HUDEP-2 (cell line): ENCODE measurements around the gene GPR107.
A peak's percentile ranks its signal among the peaks of the same experiment; 100 is the strongest.

Experiments
- DNase-seq, 76 experiments: peaks; one replicate each; lab custom pipeline; 2025; ENCODE audit not compliant: unreplicated experiment in 76 of 76; lab: John Stamatoyannopoulos, UW

Gene GPR107

DNA sequence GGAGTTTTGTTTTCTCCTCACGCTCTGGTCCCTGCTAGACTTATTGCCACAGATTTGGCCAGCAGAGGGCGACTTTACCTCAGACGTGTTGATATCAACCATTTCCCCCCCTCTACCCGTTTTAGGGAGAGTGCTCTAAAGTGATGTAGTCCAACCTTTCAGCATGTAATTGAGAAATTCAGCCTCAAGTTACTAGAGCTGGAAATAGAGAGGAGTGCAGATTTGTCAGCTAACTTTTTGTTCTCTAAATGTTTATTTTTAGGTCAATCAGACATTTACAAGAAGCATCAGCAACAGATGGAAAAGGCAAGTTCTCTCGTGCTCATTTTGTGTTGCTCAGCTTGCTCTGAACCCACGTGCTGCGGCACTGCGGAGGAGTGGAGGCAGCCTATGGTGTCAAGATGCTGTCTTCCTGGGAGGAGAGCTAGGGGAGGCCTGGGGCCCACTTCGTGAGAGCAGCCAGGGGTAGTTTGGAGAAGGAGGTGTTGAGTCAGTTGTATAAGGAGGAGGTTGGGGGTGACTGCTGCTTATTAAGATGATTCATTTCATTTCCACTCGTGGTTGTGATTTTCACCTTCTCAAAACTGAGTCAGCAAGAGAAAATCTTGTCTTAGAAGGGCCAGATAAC is 53.6 kb downstream of the GPR107 start:
- DNase-seq: peak in 65 of 76 experiments; percentile 6 to 76 (median 49)

DNA sequence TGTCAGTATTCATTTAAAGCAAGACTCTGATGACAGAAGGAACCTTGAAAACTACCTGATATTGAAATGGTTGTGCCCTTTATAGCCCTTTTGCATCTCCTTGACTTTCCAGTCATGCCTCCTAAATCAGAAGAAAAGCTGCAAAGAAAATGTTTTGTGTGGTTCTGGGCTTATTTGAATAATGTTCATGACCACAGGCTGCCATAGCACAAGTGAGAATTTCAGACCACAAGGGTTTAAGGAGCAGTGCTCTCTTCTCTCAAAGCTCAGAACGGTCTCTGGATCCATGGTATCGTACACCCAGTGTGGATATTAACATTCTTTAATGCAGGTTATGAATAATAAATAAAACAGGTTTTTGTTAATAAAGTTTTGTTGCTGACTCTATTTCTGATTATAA is 54.2 kb downstream of the GPR107 start:
- no peak for DNase-seq

DNA sequence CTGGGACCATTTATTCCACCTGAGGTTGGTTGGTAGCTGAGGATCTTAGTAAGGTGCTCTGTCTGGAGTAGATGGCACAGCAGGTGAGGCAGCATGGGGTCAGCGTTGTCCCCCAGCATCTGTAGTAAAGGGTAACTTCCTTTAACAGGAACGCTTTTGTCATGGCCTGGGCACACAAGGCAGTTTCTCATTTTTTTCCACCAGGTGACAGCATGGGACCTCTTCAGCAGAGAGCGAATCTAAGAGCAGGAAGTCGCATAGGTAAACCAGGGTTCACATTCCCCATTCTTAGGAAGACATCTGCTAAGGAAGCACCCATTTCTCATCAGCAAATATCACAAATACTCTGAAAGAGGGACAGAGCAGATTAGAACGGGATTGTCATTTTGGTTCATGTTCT is 56.5 kb downstream of the GPR107 start:
- no peak for DNase-seq

DNA sequence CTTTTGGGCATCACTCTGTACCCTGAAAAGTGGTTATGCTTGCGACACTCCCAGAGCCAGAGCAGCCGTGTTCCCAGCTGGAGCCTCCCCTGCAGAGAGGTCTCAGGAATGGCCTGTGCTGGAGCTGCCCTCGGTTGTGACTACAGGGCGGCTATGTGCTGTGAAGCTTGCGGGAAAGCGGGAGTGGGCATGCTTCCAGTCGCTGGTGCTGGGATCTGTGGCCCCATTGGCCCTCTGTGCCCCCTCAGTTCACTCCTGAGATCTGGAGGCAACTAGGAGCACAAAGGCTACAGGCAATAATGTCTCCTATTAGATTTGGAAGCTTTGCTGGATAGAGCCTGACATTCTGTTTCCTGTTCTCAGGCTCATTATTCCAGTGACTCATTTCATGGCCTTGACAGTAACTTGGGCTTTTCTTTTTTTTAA is 56.9 kb downstream of the GPR107 start:
- no peak for DNase-seq

DNA sequence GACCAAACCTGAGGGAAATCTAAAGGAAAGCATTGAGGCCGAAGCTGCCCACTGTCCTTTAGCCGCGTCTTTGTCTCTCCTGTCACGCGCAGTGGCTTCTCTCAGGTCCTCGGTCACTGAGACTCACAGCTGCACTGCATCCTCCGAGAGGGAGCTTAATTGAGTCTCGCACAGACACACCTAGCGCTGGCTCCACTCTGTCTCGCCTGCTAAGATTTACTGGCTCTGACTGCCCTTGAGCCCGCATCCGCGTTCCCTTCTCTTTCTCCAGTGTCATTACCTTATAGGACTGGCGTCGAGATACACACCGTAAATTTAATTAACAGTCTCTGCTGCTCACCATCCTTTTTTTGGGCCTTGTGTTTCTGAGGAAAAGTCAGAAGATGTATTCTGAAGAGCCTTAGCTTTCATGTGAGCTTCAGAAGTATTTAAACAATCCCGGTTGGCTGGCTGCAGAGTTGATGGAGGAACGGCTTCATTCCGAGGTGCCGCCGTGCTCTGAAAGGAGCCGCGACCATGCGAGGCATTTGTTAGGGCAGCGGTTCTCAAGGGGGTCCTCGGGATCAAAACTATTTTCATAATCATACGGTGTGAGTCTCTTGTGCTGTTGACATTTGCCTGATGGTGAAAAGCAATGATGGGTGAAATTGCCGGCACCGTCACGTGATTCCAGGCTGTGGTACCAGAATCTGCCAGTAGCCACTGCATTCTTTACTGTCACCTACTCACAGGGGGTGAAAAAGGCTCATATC is 58.3 kb downstream of the GPR107 start:
- no peak for DNase-seq

DNA sequence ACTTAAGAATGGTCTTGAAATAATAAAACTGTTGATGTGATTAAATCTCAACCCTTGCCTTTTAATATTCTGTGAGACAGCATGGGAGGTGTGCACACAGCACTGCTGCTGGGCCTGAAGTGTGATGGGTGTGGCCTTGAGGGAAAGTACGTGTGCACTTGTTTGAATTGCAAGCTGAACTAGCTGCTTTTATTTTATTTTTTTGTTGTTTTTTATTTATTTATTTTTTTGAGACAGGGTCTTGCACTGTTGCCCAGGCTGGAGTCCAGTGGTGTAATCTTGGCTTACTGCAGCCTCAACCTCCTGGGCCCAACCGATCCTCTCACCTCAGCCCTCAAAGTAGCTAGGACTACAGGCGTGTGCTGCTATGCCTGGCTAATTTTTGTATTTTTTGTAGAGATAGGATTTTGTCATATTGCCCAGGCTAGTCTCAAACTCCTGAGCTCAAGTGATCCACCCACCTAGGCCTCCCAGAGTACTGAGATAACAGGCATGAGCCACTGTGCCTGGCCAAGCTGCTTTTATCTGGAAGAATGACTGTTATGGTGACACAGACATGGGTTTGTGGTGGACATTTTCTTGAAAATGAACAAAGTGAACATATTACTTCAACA is 58.9 kb downstream of the GPR107 start:
- DNase-seq: peak in 73 of 76 experiments; percentile 27 to 92 (median 75)

DNA sequence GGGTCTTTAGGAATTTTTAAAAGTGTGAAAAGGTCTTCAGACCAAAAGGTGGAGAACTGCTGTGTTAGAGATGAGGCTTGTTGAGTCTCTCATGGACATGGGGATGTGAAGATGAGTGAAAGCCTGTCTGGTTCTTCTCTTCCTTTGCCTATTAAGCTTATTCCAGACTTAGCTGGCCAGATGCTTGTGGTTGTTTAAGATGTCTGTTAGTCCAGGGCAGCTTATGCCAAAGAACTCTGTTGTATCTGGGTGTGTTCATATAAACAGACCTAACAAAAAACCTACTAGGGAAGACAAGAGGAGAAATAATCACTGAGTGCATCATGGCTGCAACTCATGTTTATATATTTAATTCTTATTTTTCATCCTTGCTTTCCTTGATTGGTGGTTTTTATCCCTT is 61.0 kb downstream of the GPR107 start:
- DNase-seq: peak in 1 of 76 experiments; percentile 2

DNA sequence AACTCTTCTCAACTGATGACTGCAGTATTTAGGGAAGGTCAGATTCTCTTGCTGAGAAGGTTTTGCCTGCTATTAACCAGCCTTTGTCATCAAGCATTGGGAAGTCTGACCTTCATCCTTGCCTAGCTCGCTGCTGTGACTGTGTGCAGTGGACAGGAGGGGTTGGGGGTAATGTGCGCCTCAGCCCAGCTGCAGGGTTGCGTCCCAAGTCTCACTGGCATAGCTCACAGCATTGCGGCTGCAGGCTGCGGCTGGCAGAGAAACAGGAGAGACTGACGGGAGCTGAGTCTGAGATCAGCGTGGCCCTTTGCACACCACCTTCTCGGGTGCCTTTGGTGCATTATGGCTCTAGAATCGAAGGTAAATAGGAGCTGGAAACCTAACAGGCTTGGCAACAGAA is 62.6 kb downstream of the GPR107 start:
- DNase-seq: no peak

DNA sequence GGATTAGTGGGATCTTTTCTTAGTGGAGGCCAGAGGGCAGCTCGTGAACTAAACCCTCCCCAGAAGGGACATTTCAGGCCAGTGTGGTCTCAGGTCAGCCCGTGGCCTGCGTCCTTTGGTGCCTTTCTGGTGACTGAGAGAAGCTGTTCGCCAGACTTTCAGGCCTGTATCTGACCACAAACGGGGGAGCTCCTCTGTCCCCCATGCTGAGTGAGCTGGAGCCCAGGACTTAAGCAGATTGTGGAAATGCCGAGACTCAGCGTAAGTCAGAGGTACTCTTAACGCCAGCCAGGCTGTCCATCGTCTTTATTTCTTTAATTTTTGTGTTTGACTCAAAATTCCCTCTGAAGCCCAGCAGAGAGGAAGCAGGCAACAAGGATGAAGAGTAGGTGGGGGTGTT is 63.7 kb downstream of the GPR107 start:
- DNase-seq: no peak

DNA sequence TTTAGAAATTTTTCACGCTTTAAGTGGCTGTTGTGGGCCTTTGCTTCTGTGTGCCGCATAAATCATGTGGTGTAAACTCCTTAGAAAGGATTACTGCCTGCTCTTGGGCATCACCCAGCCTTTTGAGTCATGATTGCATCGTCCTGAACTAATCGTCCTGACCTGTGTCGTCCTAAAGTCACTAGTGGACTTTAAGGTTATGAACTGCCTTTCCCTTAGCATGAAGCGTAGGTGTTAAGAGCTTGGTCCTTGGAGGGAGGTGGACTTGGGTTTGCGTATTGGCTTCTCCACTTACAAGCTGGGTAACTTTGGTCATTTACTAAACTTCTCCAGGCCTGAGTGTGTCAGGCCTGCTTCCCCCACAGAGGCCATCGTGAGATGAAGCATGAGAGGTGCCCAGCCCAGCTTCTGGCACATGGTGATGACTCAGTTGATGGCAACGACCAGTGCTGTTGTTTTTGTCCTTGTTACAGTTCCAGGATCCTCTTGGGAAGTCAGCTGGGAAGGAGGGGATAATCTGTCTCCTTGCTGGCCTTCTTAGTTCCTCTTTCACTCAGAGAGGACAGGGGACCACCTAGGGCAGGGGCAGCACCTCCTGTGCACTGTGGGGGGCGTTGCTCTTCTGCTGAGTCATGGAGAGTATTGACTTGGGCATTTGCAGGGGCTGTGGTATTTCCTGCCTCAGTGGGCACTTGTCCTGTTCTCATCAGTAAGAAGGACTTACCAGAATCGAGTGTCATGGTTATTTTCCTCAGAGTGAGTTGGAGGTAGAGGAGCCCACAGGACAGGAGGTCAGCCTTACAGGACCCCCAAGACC is 64.3 kb downstream of the GPR107 start:
- DNase-seq: peak in 4 of 76 experiments; percentile 9 to 17 (median 14)

DNA sequence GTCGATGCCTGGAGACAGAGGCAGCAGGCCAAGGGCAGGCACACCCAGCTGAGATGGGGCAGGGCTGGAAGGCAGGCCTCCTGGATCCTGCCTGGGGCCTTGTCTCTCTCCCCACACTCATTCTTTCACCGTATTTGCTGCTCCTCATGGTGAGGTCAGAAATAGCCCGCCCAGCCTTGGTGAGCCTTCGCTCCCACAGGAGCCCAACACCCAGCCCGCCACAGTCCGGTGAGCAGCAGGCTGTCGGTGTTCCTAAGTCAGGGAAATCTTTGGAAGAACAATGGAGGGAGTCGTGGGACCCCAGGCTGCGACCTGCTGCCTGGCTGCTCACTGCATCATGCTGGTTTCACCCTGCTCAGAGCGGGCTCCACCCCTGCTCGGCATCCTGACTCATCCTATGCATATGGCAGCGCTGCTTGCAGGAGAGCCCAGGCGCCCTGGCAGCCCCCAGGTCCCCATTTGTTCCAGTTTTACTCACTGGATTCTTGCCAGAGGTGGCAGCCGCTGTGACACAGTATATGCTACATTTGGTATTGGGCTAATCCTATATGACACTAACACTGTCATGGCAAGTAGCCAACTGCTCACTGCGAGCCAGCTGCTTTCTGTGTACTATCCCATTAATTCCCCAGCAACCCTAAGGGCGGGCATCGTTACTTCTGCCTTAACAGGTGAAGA is 65.3 kb downstream of the GPR107 start:
- peak in 15 of 76 experiments; percentile 13 to 45 (median 24) for DNase-seq

DNA sequence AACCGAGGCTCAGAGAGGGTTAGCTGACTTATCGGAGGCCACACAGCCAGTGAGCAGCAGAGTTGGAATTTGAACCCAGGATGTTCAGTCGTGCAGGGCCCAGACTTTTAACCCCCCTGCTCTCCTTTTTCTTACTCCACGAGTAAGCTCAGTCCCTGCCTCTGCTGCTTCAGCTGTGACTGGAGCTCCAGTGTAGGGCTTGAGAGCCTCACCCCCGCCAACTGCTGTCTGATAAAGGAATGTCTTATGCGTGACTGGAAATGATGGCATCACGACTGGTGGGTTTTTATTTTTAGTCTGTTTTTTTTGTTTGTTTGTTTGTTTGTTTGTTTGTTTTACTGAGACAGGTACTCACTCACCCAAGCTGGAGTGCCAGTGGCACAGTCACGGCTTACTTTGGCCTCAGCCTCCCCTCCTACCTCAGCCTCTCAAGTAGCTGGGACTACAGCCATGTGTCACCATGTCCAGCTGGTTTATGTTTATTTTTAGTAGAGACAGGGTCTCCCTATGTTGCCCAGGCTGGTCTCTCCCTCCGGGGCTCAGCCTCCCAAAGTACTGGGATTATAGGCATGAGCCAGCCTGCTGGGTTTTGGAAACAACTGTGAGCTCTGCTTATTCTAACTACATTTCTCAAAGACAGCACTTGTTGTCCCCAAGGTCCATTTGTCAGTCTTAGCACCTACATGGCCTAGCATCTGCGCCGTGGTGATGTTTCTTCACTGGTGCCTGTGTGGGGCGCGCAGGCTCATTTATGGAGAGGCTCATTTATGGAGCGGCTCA is 66.0 kb downstream of the GPR107 start:
- DNase-seq: no peak

DNA sequence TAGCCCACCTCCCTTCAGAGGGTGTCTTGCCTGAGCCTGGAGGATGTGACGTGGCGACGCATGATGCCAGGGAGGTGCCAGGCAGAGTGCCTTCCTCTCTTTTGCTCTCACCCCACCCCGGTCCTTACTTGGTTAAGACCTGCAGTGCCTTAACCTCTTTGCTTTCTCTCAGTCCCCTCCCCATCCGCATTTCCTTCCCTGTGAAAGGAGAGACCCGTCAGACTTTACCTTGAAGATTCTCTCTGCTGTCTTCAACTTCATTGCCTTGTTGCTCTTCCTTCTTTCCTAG is 66.5 kb downstream of the GPR107 start:
- DNase-seq: no peak

DNA sequence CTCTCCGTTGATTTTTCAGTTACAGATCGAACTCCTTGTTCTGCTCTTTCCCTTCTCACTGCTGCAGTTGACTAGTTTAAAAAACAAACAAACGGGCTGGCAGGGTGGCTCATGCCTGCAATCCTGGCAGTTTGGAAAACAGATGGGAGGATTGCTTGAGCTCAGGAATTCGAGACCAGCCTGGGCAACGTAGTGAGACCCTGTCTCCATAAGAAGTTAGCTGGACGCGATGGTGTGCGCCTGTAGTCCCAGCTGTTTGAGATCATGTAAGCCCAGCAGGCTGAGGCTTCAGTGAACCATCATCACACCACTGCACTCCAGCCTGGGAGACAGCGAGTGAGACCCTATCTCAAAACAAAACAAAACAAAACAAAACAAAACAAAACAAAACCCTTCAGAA is 67.1 kb downstream of the GPR107 start:
- DNase-seq: no peak

DNA sequence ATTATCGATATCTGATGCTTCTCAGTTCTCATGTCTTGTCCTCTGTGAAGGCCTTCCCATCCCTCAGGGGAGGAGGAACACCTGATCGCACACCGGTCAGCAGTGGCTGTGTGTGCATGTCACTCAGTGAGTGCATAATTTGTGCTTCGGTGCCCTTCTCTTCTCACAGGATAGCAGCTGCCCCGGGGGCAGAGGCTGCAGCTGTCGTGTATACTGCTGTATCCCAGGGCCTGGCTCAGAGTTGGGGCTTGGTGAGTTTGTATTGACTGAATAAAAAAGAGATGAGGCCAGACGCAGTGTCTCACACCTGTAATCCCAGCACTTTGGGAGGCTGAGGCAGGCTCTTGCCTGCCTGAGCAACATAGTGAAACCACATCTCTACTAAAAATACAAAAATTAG is 68.8 kb downstream of the GPR107 start:
- no peak for DNase-seq

DNA sequence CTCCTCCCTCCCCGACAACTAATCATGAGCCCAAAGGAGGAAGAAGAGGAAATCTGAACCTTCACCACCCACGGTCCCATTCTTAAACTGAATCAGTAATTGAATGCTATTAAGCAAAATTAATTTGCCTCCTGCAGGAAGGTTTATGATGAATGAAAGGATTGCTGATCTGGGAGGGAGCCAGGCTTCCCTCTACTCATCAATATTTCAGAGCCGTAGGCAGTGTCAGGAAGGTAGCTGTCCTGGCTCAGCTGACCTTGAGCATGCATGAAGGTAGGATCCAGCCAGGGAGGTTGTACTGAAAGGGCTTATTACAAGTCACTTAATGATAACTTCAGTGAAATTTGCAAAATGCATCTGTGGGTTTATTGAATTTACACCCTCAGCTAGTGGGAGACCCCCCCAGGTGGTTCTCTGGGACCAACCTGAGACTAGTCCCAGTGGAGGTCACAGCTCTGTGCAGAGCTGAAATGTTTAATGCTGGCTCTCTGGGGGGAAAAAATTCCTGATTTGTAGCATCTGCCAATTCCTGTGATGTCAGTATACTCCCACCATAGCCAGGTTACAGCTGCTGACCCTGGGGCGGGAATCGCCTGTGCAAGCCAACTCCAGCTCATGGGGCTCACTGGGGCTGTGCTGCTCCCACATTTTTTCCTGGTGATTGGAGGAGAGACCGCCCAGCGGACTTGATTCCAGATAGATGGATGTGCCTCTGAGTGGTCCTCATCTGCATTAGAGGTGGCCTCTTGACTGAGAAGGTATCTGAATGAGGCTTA is 70.6 kb downstream of the GPR107 start:
- no peak for DNase-seq

DNA sequence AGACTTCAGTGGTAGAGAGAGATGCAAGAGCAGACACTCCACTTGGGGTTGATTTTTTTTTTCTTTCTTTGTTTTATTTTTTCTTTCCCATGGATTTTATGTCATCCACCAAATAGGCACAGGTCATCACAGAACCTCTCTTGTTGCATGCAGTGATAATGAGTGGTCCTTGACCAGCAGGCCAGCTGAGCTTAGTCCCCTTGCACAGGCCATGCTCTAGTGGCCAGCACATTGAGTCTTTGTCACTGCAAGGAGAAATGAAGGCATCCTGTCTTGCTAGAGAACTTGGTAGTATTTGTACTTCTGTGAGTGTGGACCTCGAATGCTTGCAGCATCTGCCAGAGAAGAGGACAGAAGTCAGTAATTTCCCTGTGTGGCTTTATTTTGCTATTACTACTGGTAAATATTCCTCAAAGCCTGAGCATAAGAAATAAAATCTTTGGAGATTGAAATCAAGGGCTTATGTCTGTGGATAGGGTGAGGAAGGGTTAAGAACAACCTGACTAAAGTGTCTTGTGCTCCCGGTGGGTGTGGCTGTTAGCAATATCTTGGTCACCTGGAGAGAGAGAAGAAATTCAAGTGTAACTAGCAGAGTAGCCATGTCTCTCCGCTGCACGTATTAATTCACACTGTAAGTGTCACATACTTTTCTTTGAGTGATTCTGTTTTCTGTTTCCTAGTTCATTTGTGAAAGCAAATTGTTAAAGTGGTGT is 73.2 kb downstream of the GPR107 start:
- DNase-seq: no peak

DNA sequence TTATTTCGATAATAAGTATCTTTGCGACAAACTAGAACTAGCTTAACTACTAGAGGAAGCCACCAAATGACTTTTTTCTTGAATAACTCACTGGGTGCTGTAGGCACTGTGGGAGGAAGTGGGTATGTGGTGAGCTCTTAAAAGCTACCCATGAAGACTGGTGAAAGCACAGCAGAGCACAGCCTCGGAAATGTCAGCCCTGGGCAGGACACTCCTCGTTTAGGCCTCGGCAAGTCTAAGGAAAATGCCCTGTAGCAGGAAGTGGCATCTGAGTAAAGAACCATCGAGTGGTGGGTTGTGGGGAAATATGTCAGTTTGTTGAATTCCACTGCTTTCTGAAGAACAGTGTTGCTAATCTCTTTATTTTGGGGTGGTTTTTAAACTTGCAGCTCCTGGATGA is 74.5 kb downstream of the GPR107 start:
- DNase-seq: no peak
